Caco-2 (cell line): Measurements from ENCODE around the gene UFC1. TPM values are rescaled to one million over a fixed set of nuclear protein-coding genes. Genes with fewer than 3 reads are reported as not detected.

Source experiments
- BruUV-seq: library from RNA; stranded (reverse); fragments of 400-500 nt; replicated peaks from 2 replicates; lab custom pipeline; 2021; lab: Mats Ljungman, UMichigan
- CTCF ChIA-PET: fragments of 300-600 bp; sonication (Branson Sonifier 250); formaldehyde crosslinking; loops from one replicate; lab custom pipeline; 2022; ENCODE audit warnings: antibody characterized with exemption; lab: Charles Lee
- POLR2A ChIA-PET: fragments of 300-600 bp; sonication (Branson Sonifier 250); formaldehyde crosslinking; loops from one replicate; lab custom pipeline; 2022; ENCODE audit warnings: antibody characterized with exemption; lab: Charles Lee
- DNase-seq, 2 experiments: peaks; one replicate each; pipeline versions ENCODE4 v3.0.0 to v3.0.0-alpha.2; 2020 to 2022
- H3K27me3 ChIP-seq: replicated peaks from 2 replicates; pipeline ENCODE4 v1.6.0; 2011; ENCODE audit warnings: low read length; ENCODE audit not compliant: control insufficient read depth, insufficient read depth
- H3K36me3 ChIP-seq: 2 replicates; pipeline ENCODE4 v1.5.1; 2011; ENCODE audit warnings: low read length; ENCODE audit not compliant: control insufficient read depth, insufficient read depth
- H3K4me1 ChIP-seq: fragments of 250-450 bp; sonication (Bioruptor Pico); 2 replicates; pipeline ENCODE4 v1.5.1; 2020; ENCODE audit warnings: mild to moderate bottlenecking
- H3K4me3 ChIP-seq: 2 replicates; pipeline ENCODE4 v1.5.1; 2011; ENCODE audit warnings: low read depth, mild to moderate bottlenecking, control low read depth, low read length
- H3K9me3 ChIP-seq: fragments of 250-450 bp; sonication (Bioruptor Pico); 2 replicates; pipeline ENCODE4 v1.5.1; 2020; ENCODE audit warnings: mild to moderate bottlenecking, moderate library complexity
- H3K27ac Mint-ChIP-seq: one replicate; pipeline ENCODE4 v1.8.0; 2022; ENCODE audit warnings: mixed read lengths; ENCODE audit not compliant: unreplicated experiment
- H3K27me3 Mint-ChIP-seq: one replicate; pipeline ENCODE4 v1.8.0; 2022; ENCODE audit warnings: mixed read lengths; ENCODE audit not compliant: insufficient read depth, unreplicated experiment
- H3K36me3 Mint-ChIP-seq: one replicate; pipeline ENCODE4 v1.8.0; 2022; ENCODE audit warnings: mild to moderate bottlenecking, mixed read lengths; ENCODE audit not compliant: insufficient read depth, unreplicated experiment
- H3K4me1 Mint-ChIP-seq: one replicate; pipeline ENCODE4 v1.8.0; 2022; ENCODE audit warnings: low read depth, mixed read lengths; ENCODE audit not compliant: unreplicated experiment
- H3K4me3 Mint-ChIP-seq: one replicate; pipeline ENCODE4 v1.8.0; 2022; ENCODE audit warnings: mild to moderate bottlenecking, moderate library complexity, mixed read lengths; ENCODE audit not compliant: unreplicated experiment
- H3K9me3 Mint-ChIP-seq: one replicate; pipeline ENCODE4 v1.8.0; 2022; ENCODE audit warnings: mixed read lengths; ENCODE audit not compliant: unreplicated experiment
- CTCF ChIP-seq, 2 experiments: fragments of 200-600 bp in 1 of 2; IDR thresholded peaks; 1 replicate in 1 of 2; 2 replicates in 1 of 2; pipeline versions ENCODE4 v1.5.1 to v1.8.0; 2011 to 2022; ENCODE audit warnings: antibody characterized with exemption in 1 of 2, control low read depth in 1 of 2, inconsistent platforms in 1 of 2, low read depth in 1 of 2, low read length in 1 of 2, mild to moderate bottlenecking in 1 of 2, moderate library complexity in 1 of 2; ENCODE audit not compliant: insufficient read depth in 1 of 2, severe bottlenecking in 1 of 2, unreplicated experiment in 1 of 2
- intact Hi-C: fragments of 100-400 bp; cut with micrococcal nuclease; formaldehyde crosslinking; loops from one replicate; pipeline ENCODE4 v1.10.0; 2022; ENCODE audit not compliant: unreplicated experiment
- total RNA-seq: library from RNA; stranded (reverse); gene quantifications from 2 replicates; pipeline ENCODE4 v1.2.3, GENCODE V29; 2022

UFC1 gene
- total RNA-seq, 1 experiment from 2014 or later = 98.2 TPM

- TF ChIP-seq CTCF (IDR thresholded peaks at IDR 0.05; ENCODE audit: insufficient read depth in 1 of 2, low read depth in 1 of 2, low read length in 1 of 2, severe bottlenecking in 1 of 2, unreplicated experiment in 1 of 2) = no peak
- Mint-ChIP-seq H3K36me3 (no peaks in the 10 kb centered on the region), H3K4me3 (no peak overlapping the region), H3K4me1 (peaks cover 6% of the 10 kb centered on the region), H3K27ac (no peak overlapping the region), H3K27me3 (no peaks in the 10 kb centered on the region), H3K9me3 (no peaks in the 10 kb centered on the region)
- intact Hi-C loops = no loop called here
- Histone ChIP-seq H3K4me3 (no peak overlapping the region), H3K36me3 (no peaks in the 10 kb centered on the region), H3K27me3 (no peaks in the 10 kb centered on the region), H3K4me1 (no peaks in the 10 kb centered on the region), H3K9me3 (no peaks in the 10 kb centered on the region)
- CTCF ChIA-PET = no interaction called here
- BruUV-seq = no TSS peak
- no peak for DNase-seq
- POLR2A ChIA-PET = no interaction called here
These were observed 35.3 kb downstream of the UFC1 start for GRCh38 chr1:161189036-161189435.

GRCh38 chr1:161190962-161191521 is 37.3 kb downstream of the UFC1 start:
- Histone ChIP-seq H3K9me3 (no peaks in the 10 kb centered on the region), H3K4me1 (no peaks in the 10 kb centered on the region), H3K4me3 (no peak overlapping the region), H3K27me3 (no peaks in the 10 kb centered on the region), H3K36me3 (no peaks in the 10 kb centered on the region)
- no peak for DNase-seq
- BruUV-seq = no TSS peak
- H3K9me3 Mint-ChIP-seq = no peaks in the 10 kb centered on the region
- H3K27ac Mint-ChIP-seq = no peak overlapping the region
- no peaks in the 10 kb centered on the region for H3K36me3 Mint-ChIP-seq
- TF ChIP-seq CTCF (IDR thresholded peaks at IDR 0.05; ENCODE audit: insufficient read depth in 1 of 2, low read depth in 1 of 2, low read length in 1 of 2, severe bottlenecking in 1 of 2, unreplicated experiment in 1 of 2) = no peak
- peaks cover 6% of the 10 kb centered on the region for H3K4me1 Mint-ChIP-seq
- intact Hi-C loops = no loop called here
- no peaks in the 10 kb centered on the region for H3K27me3 Mint-ChIP-seq
- POLR2A ChIA-PET = interaction anchor here (1.3 kb wide), 1 partner anchor 11 kb away, joined by 16 read pairs; the partner anchor contains the start of gene NDUFS2
- CTCF ChIA-PET = interaction anchor here (0.9 to 2.9 kb wide), 6 partner anchors 11 to 191 kb away, joined by 3 to 12 read pairs (median 4); partner anchors contain the start of genes NDUFS2, PPOX and TOMM40L
- H3K4me3 Mint-ChIP-seq = no peak overlapping the region

GRCh38 chr1:161191971-161192370 is 38.2 kb downstream of the UFC1 start:
- CTCF ChIA-PET = interaction anchor here (1.0 to 2.9 kb wide), 3 partner anchors 26 to 190 kb away, joined by 3 to 12 read pairs (median 6); partner anchors contain the start of genes PPOX and TOMM40L
- Mint-ChIP-seq H3K27ac (no peak overlapping the region), H3K27me3 (no peaks in the 10 kb centered on the region), H3K4me1 (peaks cover 6% of the 10 kb centered on the region), H3K4me3 (no peak overlapping the region), H3K9me3 (no peaks in the 10 kb centered on the region), H3K36me3 (no peaks in the 10 kb centered on the region)
- BruUV-seq = no TSS peak
- no peak for DNase-seq
- intact Hi-C loops = loop anchor here (1.0 kb wide), 4 partner anchors 33 to 190 kb away; no protein-coding TSS in a partner anchor
- H3K36me3 ChIP-seq = no peaks in the 10 kb centered on the region
- H3K9me3 ChIP-seq = no peaks in the 10 kb centered on the region
- TF ChIP-seq CTCF (IDR thresholded peaks at IDR 0.05; ENCODE audit: insufficient read depth in 1 of 2, low read depth in 1 of 2, low read length in 1 of 2, severe bottlenecking in 1 of 2, unreplicated experiment in 1 of 2) = no peak
- POLR2A ChIA-PET = interaction anchor here (1.3 kb wide), 1 partner anchor 10 kb away, joined by 16 read pairs; the partner anchor contains the start of gene NDUFS2
- no peaks in the 10 kb centered on the region for H3K27me3 ChIP-seq
- H3K4me1 ChIP-seq = no peaks in the 10 kb centered on the region
- no peak overlapping the region for H3K4me3 ChIP-seq
